Activated CD4-positive, alpha-beta T cell treated with anti-CD3 and anti-CD28 coated beads, Interleukin-2, amount 50 U/mL, for 4 hours (primary cell): Measurements from ENCODE around the gene DHCR7.
"Not testable (repeated sequence)": the region's sequence is repeated elsewhere in the genome, so short reads cannot be mapped to it uniquely, and the experiment has no call there.

ENCODE experiments used
- DNase-seq, 2 experiments: peaks; one replicate each; pipeline ENCODE4 v3.0.0-alpha.2; 2020

DHCR7 gene

GRCh38 chr11:71436861-71437260 lies 11.3 kb downstream of the DHCR7 start:
- no peak for DNase-seq

GRCh38 chr11:71435278-71435951 lies 12.8 kb downstream of the DHCR7 start:
- DNase-seq, result no peak

- DNase-seq, result no peak
Observed at GRCh38 chr11:71434576-71435130, 13.5 kb downstream of the DHCR7 start.

- DNase-seq, result no peak
Observed at GRCh38 chr11:71433648-71434450, 14.3 kb downstream of the DHCR7 start.

DNA sequence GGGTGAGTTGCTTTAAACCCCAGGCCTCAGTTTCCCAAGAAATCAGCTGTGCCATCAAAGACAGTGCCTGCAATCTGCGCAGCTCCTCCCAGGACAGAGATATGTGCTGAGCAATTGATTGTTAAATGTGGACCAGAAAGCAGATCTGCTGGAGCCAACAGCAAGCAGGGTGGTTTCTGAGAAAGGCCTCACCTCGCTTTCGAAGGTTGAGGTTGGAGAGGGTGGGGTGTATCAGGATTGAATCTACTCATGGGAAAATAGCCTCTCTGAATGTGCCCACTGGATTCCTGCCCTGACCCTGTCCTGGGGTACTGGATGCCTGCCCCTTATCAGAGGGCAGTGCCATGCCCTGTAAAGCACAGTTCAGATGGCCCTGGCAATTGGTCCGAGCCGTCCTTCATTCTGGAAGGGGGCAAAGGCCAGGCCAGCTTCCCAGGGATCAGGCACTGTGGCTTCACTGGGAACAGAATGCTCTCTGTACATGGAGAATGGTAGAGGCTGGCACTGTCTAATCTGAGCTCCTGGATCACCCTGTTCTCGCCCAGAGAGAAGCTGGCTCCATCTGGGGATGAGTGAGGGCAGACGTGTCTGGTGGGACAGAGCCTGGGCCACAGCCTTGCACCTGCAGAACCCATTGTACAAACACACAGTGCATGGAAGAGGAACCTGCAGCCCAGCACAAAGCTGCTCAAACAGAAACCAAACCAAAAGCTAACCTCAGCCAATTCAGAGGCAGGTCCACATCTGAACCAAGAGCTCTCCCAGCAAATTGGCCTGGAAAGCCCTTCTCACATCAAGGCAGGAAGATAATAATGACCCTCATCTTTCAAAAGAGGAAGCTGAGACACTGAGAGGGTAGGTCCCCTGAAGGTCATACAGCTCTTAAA lies 15.2 kb downstream of the DHCR7 start:
- DNase-seq, result no peak

DNA sequence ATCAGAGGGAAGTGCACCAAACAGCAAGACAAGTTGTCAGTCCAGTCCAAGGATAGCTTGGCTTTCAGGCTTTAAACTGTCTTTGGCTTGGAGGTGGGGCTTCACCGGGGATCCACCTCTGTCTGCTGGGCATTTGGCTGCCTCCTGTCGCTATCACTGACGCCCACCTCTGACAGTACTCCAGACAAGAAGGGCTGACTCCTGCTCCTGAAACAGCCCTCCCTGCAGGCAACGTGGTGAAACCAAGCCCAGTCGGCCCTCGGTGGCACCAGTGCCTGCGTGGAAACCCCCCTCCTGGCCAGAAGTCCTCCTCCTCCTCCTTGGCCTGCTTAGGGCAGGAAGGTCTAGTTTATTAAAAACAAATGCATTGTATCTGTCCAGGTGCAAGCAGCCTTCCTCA lies 16.9 kb downstream of the DHCR7 start:
- no peak for DNase-seq

GRCh38 chr11:71430166-71430565 lies 18.0 kb downstream of the DHCR7 start:
- DNase-seq, result no peak

DNA sequence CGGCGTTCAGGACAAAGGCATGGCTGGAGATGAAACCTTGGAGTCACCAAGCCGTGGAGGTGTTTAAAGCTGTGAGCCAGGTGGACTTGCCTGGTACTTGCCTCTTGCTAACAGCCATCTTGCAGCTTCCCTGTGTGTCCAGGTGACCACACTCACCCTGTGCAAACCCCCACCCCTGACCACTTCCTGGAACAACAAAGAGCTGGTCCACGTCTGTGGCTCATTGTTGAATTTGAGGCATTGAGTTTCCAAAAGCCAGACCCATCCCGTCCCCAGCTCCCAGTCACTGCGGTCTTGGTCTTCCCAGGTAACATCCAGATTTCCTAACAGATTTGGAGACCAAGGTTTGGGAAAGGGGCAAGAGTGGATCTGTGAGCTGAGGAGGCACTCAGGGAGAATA lies 18.5 kb downstream of the DHCR7 start:
- no peak for DNase-seq

GRCh38 chr11:71428861-71429435 lies 19.2 kb downstream of the DHCR7 start:
- DNase-seq, result no peak

DNA sequence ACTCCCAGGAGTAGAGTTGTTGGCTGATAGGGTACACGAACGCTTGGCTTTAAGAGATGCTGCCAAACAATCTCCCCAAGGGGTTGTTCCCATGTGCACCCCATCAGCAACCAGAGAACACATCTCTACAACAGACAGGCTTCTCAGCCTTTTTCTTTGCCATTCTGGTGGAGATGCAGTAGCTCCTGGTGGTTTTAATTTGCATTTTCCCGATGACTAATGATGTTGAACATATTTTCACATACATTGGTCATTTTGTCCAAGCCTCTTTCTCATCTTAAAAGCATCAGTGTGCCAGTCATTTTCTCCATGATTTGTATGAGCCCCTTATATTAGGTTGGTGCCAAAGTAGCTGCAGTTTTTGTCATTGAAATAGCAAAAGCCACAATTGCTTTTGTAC lies 21.8 kb downstream of the DHCR7 start:
- DNase-seq, result no peak

GRCh38 chr11:71425860-71426259 lies 22.3 kb downstream of the DHCR7 start:
- no peak for DNase-seq

DNA sequence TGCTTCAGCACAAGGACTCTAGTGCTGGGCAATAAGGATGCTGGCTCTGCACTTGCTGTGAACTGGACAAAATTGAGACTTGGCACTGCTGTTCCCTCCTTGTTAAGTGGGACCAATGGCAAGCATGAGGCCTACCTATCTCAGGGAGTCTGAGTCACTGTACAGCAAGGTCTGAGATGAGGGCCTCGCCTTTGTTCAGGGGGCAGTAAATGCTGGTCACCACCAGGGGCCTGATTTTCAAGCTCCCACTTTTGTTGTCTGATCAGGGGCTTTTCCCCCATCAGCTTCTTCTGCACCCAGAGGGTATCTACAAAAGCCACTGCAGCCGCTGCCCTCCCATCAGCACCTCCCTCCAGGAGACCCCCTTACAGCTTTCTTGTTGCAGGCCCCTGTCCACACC lies 22.8 kb downstream of the DHCR7 start:
- no peak for DNase-seq

DNA sequence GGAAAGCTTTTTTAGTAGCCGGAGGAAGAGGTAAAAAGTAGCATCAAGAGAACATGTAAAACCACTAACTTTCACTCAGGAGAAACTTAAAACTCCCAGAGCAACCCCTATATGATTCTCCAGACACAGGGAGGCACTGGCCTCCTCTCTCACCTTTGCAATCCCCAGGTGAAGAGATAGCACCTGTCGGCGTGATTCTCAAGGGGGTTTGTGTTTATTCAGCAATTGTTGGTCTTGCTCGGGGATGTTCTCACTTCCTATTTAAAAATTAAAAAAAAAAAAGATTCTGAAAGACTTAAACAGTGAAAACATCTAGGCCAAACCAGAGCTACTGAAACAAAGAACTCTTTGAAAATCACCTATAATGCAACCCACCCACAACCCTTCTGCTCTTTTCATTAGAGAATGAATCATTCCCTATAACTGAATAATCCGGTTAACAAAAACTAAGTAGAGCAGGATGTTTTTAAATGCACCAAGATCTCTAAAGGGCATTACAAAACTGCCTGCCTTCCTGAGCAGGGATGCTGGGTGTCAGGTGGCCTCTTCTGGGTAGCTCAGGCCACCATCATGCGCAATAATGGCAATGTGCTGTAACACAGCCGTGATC lies 24.9 kb downstream of the DHCR7 start:
- no peak for DNase-seq

DNA sequence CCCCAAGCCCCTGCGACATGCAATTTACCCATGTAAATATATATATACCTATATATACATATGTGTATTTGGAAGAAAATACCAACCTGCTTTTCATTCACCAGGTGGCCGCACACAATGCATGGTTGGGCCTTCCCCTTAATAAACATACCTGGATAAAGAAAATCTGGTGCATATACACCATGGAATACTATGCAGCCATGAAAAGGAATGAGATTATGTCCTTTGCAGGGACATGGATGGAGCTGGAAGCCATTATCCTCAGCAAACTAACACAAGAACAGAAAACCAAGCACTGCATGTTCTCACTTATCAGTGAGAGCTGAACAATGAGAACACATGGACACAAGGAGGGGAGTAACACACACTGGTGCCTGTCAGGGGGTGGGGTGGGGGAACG lies 25.9 kb downstream of the DHCR7 start:
- DNase-seq, result not testable (repeated sequence)

- DNase-seq, result no peak
Observed at GRCh38 chr11:71421392-71421950, 26.7 kb downstream of the DHCR7 start.

DNA sequence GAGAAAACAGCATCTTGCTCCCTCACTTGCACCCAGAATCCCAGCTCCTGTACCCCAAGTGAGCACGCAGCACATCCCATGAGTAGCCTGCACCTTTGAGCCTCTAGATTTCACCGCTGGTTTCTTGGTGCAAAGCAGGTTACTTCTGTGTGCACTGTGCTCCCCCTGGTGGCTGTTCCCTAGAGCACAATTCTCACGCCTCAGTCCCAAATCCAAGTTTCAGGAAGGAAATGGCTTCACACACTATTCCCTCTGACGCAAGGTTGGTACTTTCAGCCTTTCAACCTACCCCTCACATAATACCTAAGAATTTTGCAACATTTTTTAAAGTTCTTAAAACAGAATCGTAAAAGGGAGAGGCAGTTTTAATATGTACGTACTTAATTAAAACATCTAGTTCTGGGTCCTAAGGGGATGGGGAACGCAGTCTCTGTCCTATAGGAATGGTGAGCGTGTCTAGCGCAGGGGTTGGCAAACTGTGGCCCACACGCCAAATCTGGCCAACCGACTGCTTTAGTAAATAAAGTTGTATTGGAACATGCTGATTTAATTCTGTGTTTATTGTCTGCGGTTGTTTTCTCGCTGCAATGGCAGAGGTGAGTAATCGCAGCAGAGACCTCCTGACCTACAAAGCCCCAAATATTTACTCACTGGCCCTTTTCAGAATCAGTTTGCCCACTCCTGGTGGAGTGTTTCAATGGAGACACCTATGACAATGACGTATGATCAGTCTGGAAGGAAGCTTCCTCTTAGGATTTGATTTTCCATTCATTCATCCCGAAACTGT lies 27.5 kb downstream of the DHCR7 start:
- DNase-seq, result no peak

DNA sequence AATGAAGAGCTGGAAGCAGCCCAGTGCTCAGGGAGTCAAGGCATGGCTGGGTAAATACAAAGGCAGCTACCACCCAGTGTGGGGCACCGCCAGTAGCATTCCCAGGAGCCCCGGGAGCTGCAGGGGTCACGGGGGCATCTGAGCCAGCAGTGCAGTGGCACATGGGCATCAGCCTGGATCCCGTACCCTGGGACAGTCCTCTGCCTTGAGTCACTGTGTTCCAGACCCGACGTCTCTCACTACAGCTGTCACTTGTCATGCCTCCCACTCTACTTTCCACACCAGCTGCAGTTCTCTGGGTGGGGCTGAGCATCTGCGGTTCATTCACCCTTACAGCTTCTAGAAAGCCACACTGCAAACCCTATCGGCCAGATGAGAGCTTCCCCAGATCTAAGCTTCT lies 29.6 kb downstream of the DHCR7 start:
- DNase-seq, result no peak

DNA sequence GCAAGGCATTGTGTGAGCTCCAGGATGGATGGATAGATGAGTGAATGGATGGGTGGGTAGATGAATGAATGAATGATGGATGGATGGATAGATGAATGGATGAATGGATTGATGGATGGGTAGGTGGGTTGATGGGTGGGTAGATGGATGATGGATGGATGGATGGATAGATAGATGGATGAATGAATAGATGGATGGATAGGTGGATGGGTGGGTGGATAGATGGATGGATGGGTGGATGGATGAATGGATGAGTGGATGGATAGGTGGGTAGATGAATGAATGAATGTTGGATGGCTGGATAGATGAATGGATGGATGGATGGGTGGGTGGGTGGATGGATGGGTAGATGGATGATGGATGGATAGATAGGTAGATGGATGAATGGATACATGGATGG lies 33.5 kb downstream of the DHCR7 start:
- no peak for DNase-seq

DNA sequence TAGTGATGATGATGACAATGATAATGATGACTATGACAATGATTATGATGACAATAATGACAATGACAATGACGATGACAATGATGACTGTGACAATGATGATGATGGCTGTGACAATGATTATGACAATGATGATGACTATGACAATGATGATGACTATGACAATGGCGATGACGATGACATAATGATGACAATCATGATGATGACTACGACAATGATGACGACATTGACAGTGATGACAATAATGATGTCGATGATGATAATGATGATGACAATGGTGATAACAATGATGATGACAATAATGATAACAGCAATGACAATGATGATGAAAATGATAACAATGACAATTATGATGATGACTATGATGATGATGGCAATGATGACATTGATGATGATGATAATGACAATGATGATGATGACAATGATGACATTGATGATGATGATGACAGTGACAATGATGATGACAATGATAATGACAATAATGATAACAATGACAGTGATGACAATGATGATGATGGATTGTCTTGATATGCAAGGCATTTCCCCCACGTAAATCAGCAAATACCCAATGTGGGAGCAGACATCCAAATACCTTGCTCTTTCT lies 37.7 kb downstream of the DHCR7 start:
- DNase-seq, result no peak

DNA sequence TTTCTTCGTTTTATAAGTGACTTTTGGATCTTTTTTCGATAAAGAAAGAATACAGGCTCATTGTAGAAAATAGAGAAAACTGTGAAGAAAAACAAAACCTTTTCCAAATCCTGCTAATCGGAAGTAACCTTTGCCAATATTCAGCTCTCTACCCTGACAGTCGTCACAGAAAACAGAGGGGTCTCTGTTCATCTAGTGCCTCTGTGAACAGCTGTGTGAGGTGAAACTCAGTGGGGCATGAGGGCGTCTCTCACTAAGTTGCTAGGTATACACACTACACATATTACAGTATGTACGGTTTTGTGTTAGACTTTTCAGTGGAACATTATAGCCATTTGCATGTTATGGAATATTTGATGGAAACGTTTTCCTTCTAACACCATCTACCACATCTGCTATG lies 39.4 kb downstream of the DHCR7 start:
- DNase-seq, result no peak

GRCh38 chr11:71407356-71407755 lies 40.8 kb downstream of the DHCR7 start:
- no peak for DNase-seq
